DMS114 treated with DMSO at 0.1 percent for 48 hours (cell line): ENCODE measurements around the gene XK.
A peak's percentile ranks its signal among the peaks of the same experiment; 100 is the strongest.

Experiments used
- DNase-seq: peaks from one replicate; lab custom pipeline; 2025; ENCODE audit not compliant: unreplicated experiment; lab: John Stamatoyannopoulos, UW

XK gene

DNA sequence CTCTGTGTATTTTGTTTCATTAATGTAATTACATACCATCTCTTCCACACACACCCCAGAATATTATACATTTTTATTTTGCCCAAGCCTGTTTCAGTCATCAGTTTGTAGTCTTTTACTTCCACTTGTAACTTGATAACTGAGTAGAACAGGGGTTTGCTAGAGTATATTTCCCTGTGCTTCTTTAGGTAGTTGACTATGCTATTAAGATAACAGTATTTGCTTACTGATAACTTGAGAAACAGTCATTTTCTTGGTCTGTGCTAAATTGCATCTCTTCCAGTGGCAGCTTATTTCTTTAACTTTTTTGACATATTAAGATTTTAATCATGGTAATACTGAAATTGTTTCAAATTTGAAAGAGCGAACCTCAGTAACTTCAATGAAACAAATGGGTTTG lies 7.0 kb upstream of the XK start:
- no peak for DNase-seq

DNA sequence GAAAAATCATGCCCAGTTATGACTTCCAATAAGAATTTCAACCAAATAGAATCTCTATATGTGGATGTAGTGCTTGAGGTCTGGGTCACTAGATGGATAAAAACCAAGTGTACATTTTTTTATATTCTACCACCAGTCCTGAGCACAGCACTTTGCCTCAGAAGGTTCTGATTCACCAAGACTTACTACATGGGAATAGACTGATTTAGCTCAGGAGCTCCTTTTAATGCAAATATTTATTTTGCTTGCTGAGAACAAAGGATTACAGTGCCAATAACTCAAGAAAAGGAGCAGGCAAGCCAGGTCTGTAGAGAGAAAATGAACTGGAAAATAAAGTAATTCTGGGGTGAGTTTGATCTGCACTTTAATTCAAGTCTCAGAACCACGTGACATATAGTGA lies 6.4 kb upstream of the XK start:
- no peak for DNase-seq

DNA sequence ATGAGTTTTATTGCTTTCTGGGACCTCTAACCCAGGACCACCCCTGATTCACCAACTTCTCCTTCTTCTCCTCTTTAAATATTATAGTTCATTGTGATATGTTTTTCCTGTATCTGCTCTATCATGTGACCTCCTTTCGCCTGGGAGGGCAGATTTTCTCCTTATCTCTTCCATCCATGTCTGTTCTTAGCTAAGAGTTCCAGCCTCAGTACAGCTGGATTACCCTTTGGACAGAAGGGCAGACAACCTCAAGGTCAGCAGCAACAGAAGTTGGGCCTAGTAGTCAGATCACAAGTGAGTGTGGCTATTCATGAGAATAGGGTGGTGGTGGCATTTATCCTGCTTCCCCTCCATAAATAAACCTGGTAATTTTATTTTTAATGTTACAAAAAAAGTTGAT lies 5.7 kb upstream of the XK start:
- no peak for DNase-seq

DNA sequence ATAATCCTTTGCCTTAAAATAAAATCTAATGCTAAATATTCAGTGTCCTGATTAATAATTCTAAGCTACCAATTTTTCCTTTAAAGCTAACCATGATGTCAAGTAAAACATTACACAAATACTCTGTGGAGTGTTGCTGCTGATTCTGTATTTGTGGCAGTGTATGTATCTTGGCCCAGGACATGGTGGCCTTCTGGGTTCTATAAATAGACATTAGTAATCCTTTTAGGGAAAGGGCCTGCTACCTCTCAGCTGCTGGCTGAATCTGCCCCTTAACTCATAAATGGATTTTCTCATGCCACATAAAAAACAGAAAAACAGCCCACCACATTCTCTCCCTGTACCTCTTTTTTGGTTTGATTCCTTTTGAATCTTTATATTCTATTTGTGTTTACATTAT lies 1.2 kb upstream of the XK start:
- no peak for DNase-seq

DNA sequence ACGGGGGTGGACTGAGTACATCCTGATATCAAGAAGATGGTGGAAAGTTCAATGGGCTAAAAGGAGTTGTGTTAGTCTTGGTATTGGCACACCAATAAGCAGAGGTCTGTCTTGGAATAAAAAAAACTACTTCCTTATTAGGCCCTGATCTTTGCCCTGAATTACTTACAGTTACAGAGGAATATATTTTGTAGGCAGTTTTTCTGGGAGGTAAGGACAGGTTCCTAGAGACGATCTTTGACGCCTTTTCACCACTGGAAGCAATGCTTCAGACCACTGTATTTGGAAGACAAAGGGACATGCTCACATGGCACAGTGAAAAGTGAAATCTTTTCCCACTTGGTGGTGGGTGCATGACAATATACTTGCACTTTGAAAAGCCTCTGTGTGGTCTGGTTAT lies 618 bp upstream of the XK start:
- DNase-seq: no peak

DNA sequence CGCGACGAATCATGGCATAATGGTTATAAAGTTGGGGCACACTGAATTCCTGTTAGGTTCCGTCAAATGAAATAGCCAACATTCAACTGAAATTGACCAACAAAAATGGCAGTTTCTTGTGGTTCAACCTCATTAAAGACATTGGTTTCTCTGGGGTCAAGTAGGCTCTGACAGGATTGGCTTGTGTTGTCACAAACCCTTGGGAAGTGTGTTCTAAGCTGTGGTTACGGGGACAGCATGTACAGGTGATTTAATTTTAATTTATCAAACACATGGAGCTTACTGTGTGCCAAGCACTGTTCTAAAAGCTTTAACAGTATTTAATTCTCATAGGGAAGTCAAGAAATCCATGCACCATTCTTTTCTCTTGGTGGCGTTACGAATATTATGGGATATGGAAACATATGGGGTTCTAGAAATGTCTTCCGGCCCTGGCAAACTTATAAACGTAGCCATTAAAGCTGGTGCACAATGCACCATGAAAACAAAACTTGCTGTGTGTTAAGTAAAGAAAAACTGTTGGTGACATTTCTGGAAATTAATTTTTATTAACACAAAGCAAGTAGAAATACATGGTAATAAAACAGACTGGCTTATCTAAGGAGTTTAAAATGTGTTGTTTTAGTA lies 891 bp downstream of the XK start:
- no peak for DNase-seq

DNA sequence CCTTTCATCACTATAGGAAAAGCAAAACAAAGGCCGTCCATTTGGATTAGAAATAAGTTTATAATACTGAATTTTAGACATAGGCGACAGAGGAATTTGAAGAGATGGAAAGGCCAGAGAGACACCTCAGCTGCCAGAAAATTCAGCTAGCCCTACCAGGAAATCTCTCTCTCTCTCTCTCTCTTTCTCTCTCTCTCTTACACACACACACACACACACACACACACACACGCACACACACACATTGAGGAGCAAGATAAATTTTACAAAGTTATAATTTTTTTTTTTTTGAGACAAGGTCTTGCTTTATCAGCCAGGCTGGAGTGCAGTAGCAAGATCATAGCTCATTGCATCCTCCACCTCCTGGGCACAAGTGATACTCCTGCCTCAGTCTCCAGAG lies 1.4 kb downstream of the XK start:
- no peak for DNase-seq

GRCh38 chrX:37690119-37690518 lies 4.5 kb downstream of the XK start:
- no peak for DNase-seq

- DNase-seq: no peak
These were observed 7.3 kb downstream of the XK start for GRCh38 chrX:37692918-37693317.

- DNase-seq: no peak
These were observed 11.7 kb downstream of the XK start for GRCh38 chrX:37697169-37697760.

GRCh38 chrX:37701588-37701987 lies 16.0 kb downstream of the XK start:
- DNase-seq: no peak

DNA sequence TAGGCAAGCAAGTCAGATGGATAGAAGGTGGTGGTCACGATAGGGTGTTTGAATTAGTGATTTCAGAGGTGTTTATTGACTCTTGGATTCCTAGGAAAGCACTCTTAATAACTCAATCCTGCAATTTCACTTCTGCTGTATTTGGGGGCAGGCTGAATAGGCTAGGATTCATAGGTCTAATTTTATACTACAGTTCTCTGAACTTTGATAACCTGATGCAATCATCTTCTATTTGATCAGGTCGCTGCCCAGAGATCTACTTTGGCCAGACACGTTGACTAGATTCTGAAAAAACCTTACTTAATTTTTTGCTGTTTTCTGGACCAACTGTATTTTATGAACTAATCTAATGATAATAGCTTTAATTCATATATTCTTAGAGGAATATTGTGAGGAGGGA lies 26.4 kb downstream of the XK start:
- DNase-seq: no peak

DNA sequence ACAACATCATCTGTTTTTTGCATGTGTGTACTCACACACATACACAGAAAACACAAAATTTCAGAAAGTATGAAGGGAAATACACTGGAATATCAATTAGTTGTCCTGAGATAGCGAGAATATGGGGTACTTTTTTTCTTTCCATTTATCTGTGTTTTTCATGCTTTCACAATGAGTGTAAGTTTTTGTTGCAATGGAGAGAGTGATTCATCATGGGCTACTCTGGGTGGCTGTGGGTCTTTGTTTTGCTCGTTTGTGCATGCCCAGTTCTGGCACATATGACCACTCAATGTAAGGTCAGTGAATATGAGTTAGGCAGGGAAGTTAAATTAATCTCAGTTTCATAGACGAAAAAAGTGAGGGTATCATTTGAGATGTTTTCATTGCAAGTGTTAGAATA lies 26.9 kb downstream of the XK start:
- no peak for DNase-seq

GRCh38 chrX:37714479-37714878 lies 28.9 kb downstream of the XK start:
- no peak for DNase-seq

- no peak for DNase-seq
These were observed 31.0 kb downstream of the XK start for GRCh38 chrX:37716602-37717001.

DNA sequence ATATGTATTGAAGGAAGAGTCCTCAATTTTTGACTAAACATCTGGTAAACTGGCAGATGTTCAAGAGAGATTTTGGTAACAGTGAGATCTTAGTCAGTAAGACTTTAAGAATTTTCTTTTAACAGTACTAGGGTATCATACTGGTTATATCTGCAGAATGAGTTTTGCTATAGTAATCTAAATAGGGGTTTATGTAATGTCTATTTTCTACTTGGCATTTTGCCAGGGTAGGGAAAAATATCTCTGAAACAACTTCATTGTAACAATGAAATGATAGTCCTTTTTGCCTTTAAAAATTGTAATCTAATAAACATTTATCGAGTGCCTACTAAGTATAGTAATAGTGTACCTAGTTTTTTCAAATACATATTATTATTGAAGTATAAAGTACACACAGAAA lies 32.1 kb downstream of the XK start:
- DNase-seq: no peak

DNA sequence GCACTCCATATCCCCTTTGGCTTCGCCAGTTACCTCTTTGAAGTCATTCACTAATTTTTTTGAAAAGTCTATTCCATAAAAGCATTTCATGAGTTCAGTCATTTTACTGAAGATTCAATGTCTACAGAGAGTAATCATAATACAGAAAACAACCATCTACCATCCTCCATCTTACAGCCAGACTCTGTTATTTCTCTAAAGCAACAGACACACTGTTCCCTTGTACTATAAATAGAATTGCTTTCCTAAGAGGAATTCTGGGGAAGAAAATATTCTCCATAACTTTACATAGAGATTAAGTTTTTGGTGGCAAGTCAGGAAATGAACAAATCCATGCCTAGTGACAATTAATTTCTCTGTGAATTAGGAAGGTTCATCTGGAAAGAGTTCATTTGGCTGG lies 37.0 kb downstream of the XK start:
- no peak for DNase-seq

- no peak for DNase-seq
These were observed 40.8 kb downstream of the XK start for GRCh38 chrX:37726346-37726745.

DNA sequence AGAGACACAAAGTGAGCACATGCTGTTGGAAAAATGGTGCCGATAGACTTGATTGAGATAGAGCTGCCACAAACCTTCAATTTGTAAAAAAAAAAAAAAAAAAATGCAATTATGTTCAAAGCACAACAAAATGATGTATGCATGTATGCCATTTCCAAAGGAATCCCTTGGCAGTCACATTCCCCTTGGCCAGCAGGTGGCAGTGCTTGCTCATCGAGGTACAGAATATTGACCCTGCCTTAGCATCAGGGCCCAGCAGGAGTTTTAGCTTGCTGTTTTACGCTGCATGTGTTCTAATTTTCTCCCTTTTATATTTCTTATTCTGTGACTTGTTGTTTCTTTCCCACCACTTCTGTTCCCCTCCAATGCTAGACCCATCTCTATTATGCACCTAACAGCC lies 59.8 kb downstream of the XK start:
- DNase-seq: peak; percentile 15

DNA sequence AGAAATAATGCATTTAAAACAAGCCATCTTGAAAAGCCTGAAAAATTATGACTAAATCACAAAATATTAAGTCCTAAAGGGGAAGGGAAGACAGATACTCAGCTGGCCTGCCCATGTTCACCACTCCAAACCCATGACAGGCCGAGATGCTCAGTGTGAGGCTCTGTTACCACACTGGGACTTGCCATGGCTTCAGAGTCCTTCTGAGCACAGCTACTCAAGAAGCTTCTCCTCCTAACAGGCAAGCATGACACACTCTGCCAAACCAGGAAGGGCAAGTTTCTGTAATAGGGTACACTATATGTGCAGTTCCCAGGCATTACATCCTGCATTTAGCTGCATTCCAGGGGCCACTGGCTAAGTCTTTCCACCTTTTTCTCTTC lies 60.2 kb downstream of the XK start:
- DNase-seq: no peak

GRCh38 chrX:37746218-37746941 lies 60.8 kb downstream of the XK start:
- DNase-seq: no peak

GRCh38 chrX:37746951-37747350 lies 61.4 kb downstream of the XK start:
- DNase-seq: no peak

DNA sequence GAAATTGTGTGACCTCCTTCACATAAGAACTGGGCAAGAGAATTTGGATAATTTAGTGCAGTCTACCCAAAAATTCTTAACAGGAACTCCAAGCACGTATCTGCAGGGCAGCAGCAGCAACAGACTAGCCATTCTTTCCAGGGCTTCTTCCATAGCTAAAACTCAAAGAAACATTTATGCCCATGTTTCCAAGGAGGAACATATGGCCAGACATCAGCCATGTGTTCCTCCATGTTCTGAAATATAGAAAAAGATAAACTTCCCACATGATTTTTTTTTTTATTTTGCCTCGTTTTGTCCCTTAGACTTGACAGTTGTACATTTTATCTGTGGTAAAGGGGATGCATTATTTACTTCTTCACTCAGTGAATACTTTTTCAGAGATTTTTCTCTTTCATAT lies 66.7 kb downstream of the XK start:
- no peak for DNase-seq
